Non-pigmented ciliary epithelial cell (primary cell): Measurements from ENCODE around the gene NKTR.

ENCODE experiments used
- DNase-seq: peaks from one replicate; pipeline ENCODE4 v3.0.0-alpha.2; 2010; ENCODE audit warnings: low read depth

The NKTR gene

DNA sequence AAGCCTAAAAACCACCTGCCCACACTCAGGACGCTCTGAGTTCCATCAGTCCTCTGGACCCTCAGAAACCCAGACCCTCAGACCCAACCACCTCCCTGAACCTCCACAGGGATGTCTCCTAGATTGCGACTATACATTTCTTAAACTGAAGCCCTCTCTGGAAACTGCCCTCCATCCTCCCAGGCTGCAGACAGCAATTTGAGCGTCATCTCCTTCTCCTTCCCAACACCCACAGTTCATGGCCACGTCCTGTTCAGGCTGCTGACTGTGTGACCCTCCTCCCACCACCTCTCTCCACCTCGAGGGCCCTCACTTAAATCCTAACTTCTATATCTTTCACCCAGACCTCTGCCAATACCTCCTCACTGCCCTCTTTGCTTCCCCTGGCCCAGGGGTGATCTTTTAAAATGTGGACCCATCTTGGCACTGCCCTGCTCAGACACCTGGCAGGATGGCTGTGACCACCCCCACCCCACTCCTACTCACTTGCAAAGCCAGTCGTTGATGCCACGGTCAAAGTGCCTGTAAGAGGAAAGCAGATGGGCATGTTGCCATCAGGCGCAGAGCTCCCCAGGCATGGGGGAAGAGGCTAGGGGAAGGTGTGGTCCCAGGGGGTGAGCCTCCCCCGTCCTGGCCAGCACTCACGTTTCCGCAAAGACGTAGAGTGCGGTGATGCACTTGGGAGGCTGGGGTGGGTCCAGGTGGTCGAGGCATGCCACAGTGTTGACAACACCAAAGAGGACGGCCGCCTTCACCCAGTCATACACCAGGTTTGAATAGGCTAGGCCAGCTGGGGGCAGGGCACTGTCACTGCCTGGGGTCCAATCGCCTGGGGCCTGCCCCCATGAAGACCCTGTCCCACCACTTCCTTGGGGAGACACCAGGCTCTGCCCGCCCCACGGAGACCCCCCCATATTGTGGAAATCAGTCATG is 96.1 kb downstream of the NKTR start:
- DNase-seq, result no peak

DNA sequence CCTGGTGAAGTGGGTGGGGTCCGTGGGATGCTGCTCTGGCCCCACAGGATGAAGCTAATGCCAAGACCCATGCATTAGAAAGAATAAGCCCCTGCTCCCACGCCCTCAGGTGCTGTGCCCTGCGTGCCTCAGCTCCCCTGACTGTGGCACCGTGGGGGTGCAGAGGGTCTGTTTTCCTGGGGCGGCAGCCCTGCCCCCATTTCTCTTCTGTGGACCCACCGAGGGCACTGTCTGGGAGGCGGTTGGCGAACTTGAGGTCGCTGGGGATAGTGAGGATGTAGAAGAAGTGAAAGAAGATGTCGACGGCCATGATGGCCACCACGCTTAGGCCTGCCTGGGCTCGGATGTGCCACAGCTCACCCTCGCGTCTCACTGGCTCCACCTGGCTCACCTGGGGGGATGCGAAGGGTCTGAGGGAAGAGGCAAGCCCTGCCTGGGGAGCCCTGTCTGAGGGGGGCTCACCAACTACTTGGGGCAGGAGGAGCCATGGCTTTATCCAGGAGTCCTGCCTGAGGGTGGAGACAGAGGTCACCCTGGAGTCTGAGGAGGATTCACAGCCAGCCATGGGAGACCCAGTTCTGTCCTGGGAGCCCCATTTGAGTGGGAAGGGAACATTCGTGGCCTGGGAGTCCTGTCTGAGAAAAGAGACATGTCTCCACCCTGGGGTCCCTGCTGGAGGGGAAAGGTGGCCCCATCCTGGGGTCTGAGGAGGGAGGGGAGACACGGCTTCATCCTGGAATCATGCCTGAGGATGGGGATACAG is 97.0 kb downstream of the NKTR start:
- DNase-seq, result no peak
